Measurements from ENCODE around the gene RCOR1.

The RCOR1 gene

GRCh38 chr14:102678394-102678793, 85.9 kb downstream of the RCOR1 start:
- DNase-seq (ENCODE audit: low read depth in 2 of 2): no peak

GRCh38 chr14:102683399-102684297, 91.2 kb downstream of the RCOR1 start:
- no peak for DNase-seq (ENCODE audit: low read depth in 2 of 2)

GRCh38 chr14:102684298-102684663, 91.8 kb downstream of the RCOR1 start:
- DNase-seq (ENCODE audit: low read depth in 2 of 2): no peak

- no peak for DNase-seq (ENCODE audit: low read depth in 2 of 2)
These were observed 93.8 kb downstream of the RCOR1 start for GRCh38 chr14:102686196-102686801.

- no peak for DNase-seq (ENCODE audit: low read depth in 2 of 2)
These were observed 95.8 kb downstream of the RCOR1 start for GRCh38 chr14:102688290-102688689.

GRCh38 chr14:102690509-102691286, 98.2 kb downstream of the RCOR1 start:
- DNase-seq (ENCODE audit: low read depth in 2 of 2): no peak

- DNase-seq (ENCODE audit: low read depth in 2 of 2): no peak
These were observed 99.3 kb downstream of the RCOR1 start for GRCh38 chr14:102691763-102692162.

- DNase-seq (ENCODE audit: low read depth in 2 of 2): no peak
These were observed 99.9 kb downstream of the RCOR1 start for GRCh38 chr14:102692334-102692733.

GRCh38 chr14:102693006-102693755, 100.7 kb downstream of the RCOR1 start:
- no peak for DNase-seq (ENCODE audit: low read depth in 2 of 2)

- peak; percentile 45 to 52 for DNase-seq (ENCODE audit: low read depth in 2 of 2)
These were observed 102.2 kb downstream of the RCOR1 start for GRCh38 chr14:102694530-102695166.

GRCh38 chr14:102695167-102695555, 102.7 kb downstream of the RCOR1 start:
- DNase-seq (ENCODE audit: low read depth in 2 of 2): no peak

- no peak for DNase-seq (ENCODE audit: low read depth in 2 of 2)
These were observed 103.9 kb downstream of the RCOR1 start for GRCh38 chr14:102696332-102696731.

- DNase-seq (ENCODE audit: low read depth in 2 of 2): no peak
These were observed 104.5 kb downstream of the RCOR1 start for GRCh38 chr14:102696856-102697495.

GRCh38 chr14:102697501-102697900, 105.1 kb downstream of the RCOR1 start:
- no peak for DNase-seq (ENCODE audit: low read depth in 2 of 2)

- DNase-seq (ENCODE audit: low read depth in 2 of 2): no peak
These were observed 107.1 kb downstream of the RCOR1 start for GRCh38 chr14:102699416-102700110.

- DNase-seq (ENCODE audit: low read depth in 2 of 2): no peak
These were observed 116.0 kb downstream of the RCOR1 start for GRCh38 chr14:102708494-102708893.

- no peak for DNase-seq (ENCODE audit: low read depth in 2 of 2)
These were observed 118.8 kb downstream of the RCOR1 start for GRCh38 chr14:102711207-102711606.

- no peak for DNase-seq (ENCODE audit: low read depth in 2 of 2)
These were observed 119.5 kb downstream of the RCOR1 start for GRCh38 chr14:102711946-102712345.

- no peak for DNase-seq (ENCODE audit: low read depth in 2 of 2)
These were observed 124.8 kb downstream of the RCOR1 start for GRCh38 chr14:102717276-102717675.

GRCh38 chr14:102722646-102723045, 130.2 kb downstream of the RCOR1 start:
- DNase-seq (ENCODE audit: low read depth in 2 of 2): no peak
